Activated T-helper 1 cell treated with anti-CD3 and anti-CD28 coated beads, Interleukin-12 subunit alpha, Interleukin-12 subunit beta, Interleukin-2, Interleukin-4 antibody, amounts not matched to agents 30 ng/mL and 10 ng/mL and 1 ng/mL, durations not matched to agents 14 hours and 24 hours and 36 hours (primary cell): ENCODE data around the gene PLEKHB1. TPM values are rescaled to one million over a fixed set of nuclear protein-coding genes. Genes with fewer than 3 reads are reported as not detected.
"Not testable (repeated sequence)": the region's sequence is repeated elsewhere in the genome, so short reads cannot be mapped to it uniquely, and the experiment has no call there.

ENCODE experiments used
- DNase-seq: peaks from one replicate; pipeline ENCODE4 v3.0.0; 2021; ENCODE audit warnings: low spot score
- H3K27ac Mint-ChIP-seq: one replicate; pipeline ENCODE4 v1.8.0; 2021; ENCODE audit warnings: mild to moderate bottlenecking, mixed read lengths
- H3K27me3 Mint-ChIP-seq: one replicate; pipeline ENCODE4 v1.8.0; 2022; ENCODE audit warnings: mild to moderate bottlenecking, moderate library complexity, mixed read lengths; ENCODE audit not compliant: insufficient read depth
- H3K36me3 Mint-ChIP-seq: one replicate; pipeline ENCODE4 v1.8.0; 2021; ENCODE audit warnings: low read depth, mixed read lengths
- H3K4me1 Mint-ChIP-seq: one replicate; pipeline ENCODE4 v1.8.0; 2021; ENCODE audit warnings: low read depth, mixed read lengths
- H3K4me3 Mint-ChIP-seq: one replicate; pipeline ENCODE4 v1.8.0; 2021; ENCODE audit warnings: mild to moderate bottlenecking, moderate library complexity, mixed read lengths
- H3K9me3 Mint-ChIP-seq: one replicate; pipeline ENCODE4 v1.8.0; 2021; ENCODE audit warnings: mixed read lengths
- intact Hi-C: fragments of 100-400 bp; cut with micrococcal nuclease; formaldehyde crosslinking; loops from one replicate; pipeline ENCODE4 v1.15.1; 2024
- total RNA-seq: library from RNA; stranded (reverse); gene quantifications from 2 replicates; pipeline ENCODE4 v1.2.3, GENCODE V29; 2022

PLEKHB1 gene
- total RNA-seq, 1 donor from 2014 or later, result 2.0 TPM

GRCh38 chr11:73663604-73664495 lies 17.5 kb downstream of the PLEKHB1 start:
- Mint-ChIP-seq H3K36me3 (no peaks in the 10 kb centered on the region), H3K9me3 (no peaks in the 10 kb centered on the region), H3K4me3 (no peak overlapping the region), H3K27ac (no peak overlapping the region), H3K27me3 (no peaks in the 10 kb centered on the region), H3K4me1 (no peaks in the 10 kb centered on the region)
- intact Hi-C loops, result loop anchor here (5.0 kb wide), 1 partner anchor 187 kb away; no protein-coding TSS in a partner anchor
- no peak for DNase-seq

DNA sequence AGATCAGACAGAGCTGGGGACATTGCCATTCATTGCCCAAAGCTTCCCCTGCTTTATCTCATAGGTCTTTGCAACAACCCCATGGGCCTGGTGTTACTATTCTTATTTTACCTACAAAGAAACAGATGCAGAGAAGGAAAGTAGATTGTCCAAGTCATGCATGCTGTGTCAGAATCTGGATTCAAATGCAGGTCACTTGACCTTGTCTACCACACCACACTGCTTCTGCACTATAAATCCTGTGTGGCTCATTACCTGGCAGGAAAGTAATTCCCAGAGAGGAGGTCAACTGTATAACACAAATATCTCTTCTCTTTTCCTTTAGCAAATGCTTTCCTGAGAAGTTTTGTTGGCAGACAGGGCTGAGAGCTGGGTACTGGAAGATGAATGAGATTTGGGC lies 18.5 kb downstream of the PLEKHB1 start:
- intact Hi-C loops, result loop anchor here (5.0 kb wide), 1 partner anchor 188 kb away; no protein-coding TSS in a partner anchor
- Mint-ChIP-seq H3K4me1 (no peaks in the 10 kb centered on the region), H3K27ac (no peak overlapping the region), H3K4me3 (no peak overlapping the region), H3K27me3 (no peaks in the 10 kb centered on the region), H3K36me3 (peaks cover 2% of the 10 kb centered on the region), H3K9me3 (no peaks in the 10 kb centered on the region)
- DNase-seq, result no peak

DNA sequence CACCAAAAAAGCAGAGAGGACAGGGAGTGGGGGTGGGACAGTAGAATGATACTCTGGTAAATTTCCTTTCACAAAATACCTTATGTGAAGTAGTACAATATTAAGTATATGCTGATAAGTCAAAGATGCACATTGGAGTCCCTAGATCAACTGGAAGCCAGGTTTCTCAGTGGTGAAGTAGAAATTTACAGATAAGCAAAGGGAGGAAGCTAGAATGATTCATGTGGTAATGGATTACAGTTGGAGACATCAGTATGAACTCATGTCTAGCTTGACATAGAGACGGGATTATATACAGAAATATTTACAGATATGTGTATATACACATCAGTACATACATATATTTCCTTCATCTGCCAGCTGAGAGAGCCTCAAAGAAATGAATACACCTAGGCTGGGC lies 21.5 kb downstream of the PLEKHB1 start:
- no peak overlapping the region for H3K27ac Mint-ChIP-seq
- DNase-seq, result no peak
- H3K4me1 Mint-ChIP-seq, result no peaks in the 10 kb centered on the region
- no peaks in the 10 kb centered on the region for H3K27me3 Mint-ChIP-seq
- no peak overlapping the region for H3K4me3 Mint-ChIP-seq
- H3K9me3 Mint-ChIP-seq, result no peaks in the 10 kb centered on the region
- H3K36me3 Mint-ChIP-seq, result peaks cover 2% of the 10 kb centered on the region
- intact Hi-C loops, result no loop called here

- DNase-seq, result no peak
- intact Hi-C loops, result no loop called here
Measured at GRCh38 chr11:73670808-73671207, 24.4 kb downstream of the PLEKHB1 start.

DNA sequence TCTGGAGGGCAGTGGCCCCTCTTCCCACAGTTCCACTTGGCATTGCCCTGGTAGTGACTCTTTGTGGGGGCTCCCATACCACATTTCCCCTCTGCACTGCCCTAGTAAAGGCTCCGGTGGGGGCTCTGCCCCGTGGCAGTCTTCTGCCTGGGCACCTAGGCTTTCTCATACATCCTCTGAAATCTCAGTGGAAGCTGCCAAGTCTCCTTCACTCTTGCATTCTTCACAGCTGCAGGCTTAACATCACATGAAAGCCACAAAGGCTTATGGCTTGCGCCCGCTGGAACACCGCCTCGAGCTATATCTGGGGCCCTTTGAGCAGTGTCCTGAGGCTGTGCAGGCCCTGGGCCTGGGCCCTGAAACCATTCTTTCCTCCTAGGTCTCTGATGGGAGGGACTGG lies 25.3 kb downstream of the PLEKHB1 start:
- H3K4me1 Mint-ChIP-seq, result no peaks in the 10 kb centered on the region
- DNase-seq, result no peak
- H3K27ac Mint-ChIP-seq, result no peak overlapping the region
- H3K9me3 Mint-ChIP-seq, result no peaks in the 10 kb centered on the region
- peaks cover 7% of the 10 kb centered on the region for H3K36me3 Mint-ChIP-seq
- H3K27me3 Mint-ChIP-seq, result no peaks in the 10 kb centered on the region
- no peak overlapping the region for H3K4me3 Mint-ChIP-seq
- intact Hi-C loops, result no loop called here

More at GRCh38 chr11:73670808-73671207, 24.4 kb downstream of the PLEKHB1 start:
- Mint-ChIP-seq H3K9me3 (no peaks in the 10 kb centered on the region), H3K36me3 (peaks cover 4% of the 10 kb centered on the region), H3K4me3 (no peak overlapping the region), H3K4me1 (no peaks in the 10 kb centered on the region), H3K27me3 (no peaks in the 10 kb centered on the region), H3K27ac (no peak overlapping the region)

GRCh38 chr11:73676552-73676951 lies 30.2 kb downstream of the PLEKHB1 start:
- intact Hi-C loops, H3K9me3 Mint-ChIP-seq, H3K27ac Mint-ChIP-seq, DNase-seq, H3K4me1 Mint-ChIP-seq, H3K27me3 Mint-ChIP-seq, H3K4me3 Mint-ChIP-seq: not testable (repeated sequence)
- H3K36me3 Mint-ChIP-seq, result peaks cover 15% of the 10 kb centered on the region

- intact Hi-C loops, result no loop called here
- DNase-seq, result no peak
- Mint-ChIP-seq H3K9me3 (no peaks in the 10 kb centered on the region), H3K4me3 (no peak overlapping the region), H3K36me3 (peaks cover 19% of the 10 kb centered on the region), H3K4me1 (no peaks in the 10 kb centered on the region), H3K27me3 (no peaks in the 10 kb centered on the region), H3K27ac (no peak overlapping the region)
Measured at GRCh38 chr11:73680687-73681086, 34.3 kb downstream of the PLEKHB1 start.

DNA sequence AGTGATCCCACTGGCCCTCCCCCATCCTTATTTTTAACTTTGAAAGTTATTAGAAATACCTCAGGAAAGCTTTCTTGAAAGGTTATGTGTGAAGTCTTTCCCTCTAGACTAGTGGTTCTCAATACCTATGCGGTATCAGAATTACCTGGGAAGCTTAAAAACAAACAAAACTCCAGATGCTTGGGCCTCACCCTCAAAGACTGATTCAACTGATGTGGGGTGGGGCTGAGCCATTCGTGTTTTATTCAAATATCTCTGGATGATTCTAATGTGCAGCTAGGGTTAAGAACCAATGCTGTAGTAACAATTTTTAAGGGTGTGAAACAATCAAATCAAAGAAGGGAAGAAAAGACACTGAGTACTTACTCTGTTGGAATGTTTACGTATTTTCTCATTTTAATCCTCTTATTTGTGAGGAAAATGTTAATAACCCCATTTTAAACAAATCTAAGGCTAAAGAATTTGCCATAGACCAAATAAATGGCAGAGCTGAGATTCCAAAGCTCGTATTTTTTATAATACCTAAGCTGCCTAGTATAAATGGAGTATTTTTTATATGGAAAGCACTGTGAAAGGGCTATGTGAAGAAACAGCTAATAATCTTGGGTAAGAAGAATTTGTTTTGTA lies 47.6 kb downstream of the PLEKHB1 start:
- DNase-seq, result no peak
- Mint-ChIP-seq H3K9me3 (no peaks in the 10 kb centered on the region), H3K27ac (no peak overlapping the region), H3K4me1 (peaks cover 3% of the 10 kb centered on the region), H3K27me3 (no peaks in the 10 kb centered on the region), H3K36me3 (peaks cover 6% of the 10 kb centered on the region), H3K4me3 (no peak overlapping the region)
- intact Hi-C loops, result no loop called here

DNA sequence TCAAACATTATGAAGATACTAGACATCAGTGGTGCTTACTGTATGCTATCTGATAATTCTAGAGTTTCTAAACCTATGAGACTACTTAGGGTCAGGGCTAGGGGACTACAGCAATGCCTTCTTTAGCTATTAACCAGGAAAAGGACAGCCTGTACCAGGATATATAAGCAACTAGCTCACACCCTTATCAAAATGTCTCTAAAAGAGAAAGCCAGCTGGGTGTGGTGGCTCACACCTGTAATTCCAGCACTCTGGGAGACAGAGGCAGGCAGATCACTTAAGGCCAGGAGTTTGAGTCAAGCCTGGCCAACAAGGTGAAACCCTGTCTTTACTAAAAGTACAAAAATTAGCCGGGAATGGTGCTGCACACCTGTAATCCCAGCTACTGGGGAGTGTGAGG lies 58.7 kb downstream of the PLEKHB1 start:
- Mint-ChIP-seq H3K27me3 (no peaks in the 10 kb centered on the region), H3K9me3 (no peaks in the 10 kb centered on the region), H3K36me3 (peaks cover 20% of the 10 kb centered on the region), H3K4me3 (no peak overlapping the region), H3K27ac (no peak overlapping the region), H3K4me1 (no peaks in the 10 kb centered on the region)
- DNase-seq, result no peak
- intact Hi-C loops, result no loop called here

- DNase-seq, result no peak
- no peak overlapping the region for H3K4me3 Mint-ChIP-seq
- peaks cover 2% of the 10 kb centered on the region for H3K4me1 Mint-ChIP-seq
- no peak overlapping the region for H3K27ac Mint-ChIP-seq
- no peaks in the 10 kb centered on the region for H3K9me3 Mint-ChIP-seq
- H3K27me3 Mint-ChIP-seq, result no peaks in the 10 kb centered on the region
- H3K36me3 Mint-ChIP-seq, result peaks cover 9% of the 10 kb centered on the region
- intact Hi-C loops, result no loop called here
Measured at GRCh38 chr11:73710964-73711363, 64.6 kb downstream of the PLEKHB1 start.

Other genes with a start within 250 kb of the PLEKHB1 start
- gene FAM168A, start 48.5 kb upstream of the PLEKHB1 start, total RNA-seq, result 19.4 and 19.5 TPM in 2 replicates
- 81.9 and 88.0 TPM in 2 replicates for gene RAB6A, start 114.5 kb downstream of the PLEKHB1 start, total RNA-seq
- gene MRPL48, start 141.3 kb downstream of the PLEKHB1 start, total RNA-seq, result 55.0 and 56.3 TPM in 2 replicates
- gene COA4, start 230.3 kb downstream of the PLEKHB1 start, total RNA-seq, result 99.1 and 102 TPM in 2 replicates
- 22.4 and 25.0 TPM in 2 replicates for gene PAAF1, start 230.4 kb downstream of the PLEKHB1 start, total RNA-seq